Heart left ventricle (tissue), 16 donors: ENCODE results near the gene CREG2. TPM values are rescaled to one million over a fixed set of nuclear protein-coding genes. Genes with fewer than 3 reads are reported as not detected.

Experiments
- ATAC-seq, 4 donors: fragments of 200-7000 bp; cut with Tn5 transposase; one replicate each; pipeline ENCODE4 v1.9.1; 2020 to 2022; ENCODE audit warnings: moderate library complexity in 4 of 4, mild to moderate bottlenecking in 3 of 4, moderate number of reproducible peaks in 1 of 4
- DNase-seq, 5 donors: peaks; one replicate each; pipeline ENCODE4 v3.0.0-alpha.2; 2020
- H3K27ac ChIP-seq, 12 donors: fragments of 200-600 bp; sonication (generic) in 4 of 12; one replicate each; pipeline versions ENCODE4 v1.5.0 to v1.8.0; 2016 to 2022; ENCODE audit warnings: mild to moderate bottlenecking in 2 of 12
- H3K27me3 ChIP-seq, 9 donors: fragments of 200-600 bp; sonication (generic) in 2 of 9; one replicate each; pipeline versions ENCODE4 v1.5.1 to v1.8.0; 2016 to 2022; ENCODE audit warnings: mild to moderate bottlenecking in 3 of 9
- H3K36me3 ChIP-seq, 9 donors: fragments of 200-600 bp; sonication (generic) in 2 of 9; one replicate each; pipeline versions ENCODE4 v1.5.0 to v1.8.0; 2018 to 2022; ENCODE audit warnings: mild to moderate bottlenecking in 2 of 9
- H3K4me1 ChIP-seq, 12 donors: fragments of 200-600 bp; sonication (generic) in 4 of 12; one replicate each; pipeline versions ENCODE4 v1.5.0 to v1.8.0; 2016 to 2022; ENCODE audit warnings: mild to moderate bottlenecking in 3 of 12
- H3K4me3 ChIP-seq, 12 donors: fragments of 200-600 bp; sonication (generic) in 4 of 12; one replicate each; pipeline versions ENCODE4 v1.5.0 to v1.8.0; 2017 to 2022; ENCODE audit warnings: mild to moderate bottlenecking in 9 of 12, moderate library complexity in 4 of 12
- H3K9me3 ChIP-seq, 12 donors: fragments of 200-600 bp; sonication (generic) in 4 of 12; one replicate each; pipeline versions ENCODE4 v1.5.0 to v1.8.0; 2016 to 2022; ENCODE audit warnings: mild to moderate bottlenecking in 1 of 12
- POLR2A ChIP-seq, 2 donors: fragments of 450-650 bp; IDR thresholded peaks; one replicate each; pipeline ENCODE4 v1.6.1; 2017; ENCODE audit warnings: antibody characterized with exemption in 2 of 2, mild to moderate bottlenecking in 2 of 2, moderate library complexity in 2 of 2
- WGBS, 4 donors: extraction: QIAGEN DNeasy Blood & Tissue Kit in 2 of 4; methylation state at CpG; one replicate each; pipeline versions ENCODE4 v1.1.5 to v1.1.7; 2013 to 2018; 5-methylcytosine and 5-hydroxymethylcytosine counted together
- intact Hi-C, 10 donors: fragments of 100-400 bp; cut with DNase I; formaldehyde crosslinking; loops; one replicate each; pipeline versions ENCODE4 v1.11.1 to v1.14.2; 2022
- polyA plus RNA-seq, 2 donors: library from polyadenylated mRNA; stranded (reverse); fragments of 200-250 nt; gene quantifications; one replicate each; pipeline ENCODE4 v1.2.3, GENCODE V29; 2013
- total RNA-seq, 9 donors: library from RNA; depleted of rRNA in 2 of 9; stranded (reverse); fragments of >200 nt in 2 of 9; fragmentation: NEBNext Ultra II Directional in 3 of 9; extraction: Animal tissue kit (Norgen Biotek cat#: 25700) in 3 of 9; gene quantifications; one replicate each; pipeline versions ENCODE4 v1.1.0 to v1.2.4, GENCODE V29; 2016 to 2023
- TF ChIP-seq, protein P1 (sequence below), 12 donors: fragments of 200-600 bp; sonication (generic) in 4 of 12; IDR thresholded peaks; one replicate each; pipeline versions ENCODE4 v1.5.0 to v1.8.0; 2018 to 2022; ENCODE audit warnings: antibody characterized with exemption in 12 of 12, mild to moderate bottlenecking in 5 of 12
- donor health status: ischemic (EF 13 %, LVEDD 7.1; RV severe dilation, severe dysfunction).
- donor health status: healthy with polysubstance abuse.
- donor health status: DM: no; HTN: yes; CAD: no.
- donor health status: DM: no; HTN: no; CAD: no.
- donor health status: ischemic (EF 25% LVEDD 6.9; RV normal size, moderate dysfunction).
- donor health status: ischemic (EF 25% LVEDD 5.7; RV mildly dilated, moderate dysfunction).
- donor health status: healthy.
- donor health status: DM: yes; HTN: yes; CAD: no.
- donor health status: ischemic (EF 35%, LVEDD 5.7; RV mildly dilated, moderate dysfunction).
- donor health status: nonischemic (EF 11% LVEDD 7.7; RV severe dilation, severe dysfunction).
- donor health status: DM: yes; HTN: yes; CAD: no.
- donor health status: PGD.
- donor health status: ischemic (EF 29% LVEDD 5.4; RV normal size, mild dysfunction).
- donor health status: nonischemic (EF 23%, LVEDD 6.1; RV moderate dilation, normal function).

Gene CREG2
- total and polyA plus RNA-seq, 11 donors, result 0.18 to 1.1 (median 0.46) TPM; not detected in 7

DNA sequence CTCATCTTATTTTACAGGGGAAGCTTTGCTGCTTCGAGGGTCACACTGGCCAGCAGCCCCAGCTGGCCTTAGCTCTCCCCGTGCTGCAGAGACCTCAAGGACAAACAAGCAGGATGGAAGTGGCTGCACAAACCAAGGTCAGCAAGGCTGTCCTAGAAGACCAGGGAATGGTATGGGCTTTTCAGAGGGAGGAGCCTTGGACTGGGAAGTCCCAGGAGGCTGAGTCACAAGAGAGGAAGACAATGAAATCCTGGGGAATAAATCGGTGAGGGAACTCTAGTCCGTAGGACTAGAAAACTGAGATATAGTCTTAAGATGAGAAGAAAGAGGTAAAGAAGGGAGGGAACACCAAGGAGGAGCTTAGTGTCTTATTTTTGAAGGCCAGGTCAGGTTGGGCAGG, 15.7 kb downstream of the CREG2 start:
- intact Hi-C loops, result no loop called here
- no peak overlapping the region for H3K4me3 ChIP-seq
- no peaks in the 10 kb centered on the region for H3K27me3 ChIP-seq
- 44 to 56% (median 47%) methylated on average over 4 of the region's 4 CpGs for WGBS, 4 donors
- peaks cover 0 to 8% (median 0%) of the 10 kb centered on the region in 12 donors for H3K9me3 ChIP-seq
- H3K27ac ChIP-seq, result no peak overlapping the region
- ATAC-seq, result no peak
- no peak for DNase-seq
- TF ChIP-seq, protein P1, sequence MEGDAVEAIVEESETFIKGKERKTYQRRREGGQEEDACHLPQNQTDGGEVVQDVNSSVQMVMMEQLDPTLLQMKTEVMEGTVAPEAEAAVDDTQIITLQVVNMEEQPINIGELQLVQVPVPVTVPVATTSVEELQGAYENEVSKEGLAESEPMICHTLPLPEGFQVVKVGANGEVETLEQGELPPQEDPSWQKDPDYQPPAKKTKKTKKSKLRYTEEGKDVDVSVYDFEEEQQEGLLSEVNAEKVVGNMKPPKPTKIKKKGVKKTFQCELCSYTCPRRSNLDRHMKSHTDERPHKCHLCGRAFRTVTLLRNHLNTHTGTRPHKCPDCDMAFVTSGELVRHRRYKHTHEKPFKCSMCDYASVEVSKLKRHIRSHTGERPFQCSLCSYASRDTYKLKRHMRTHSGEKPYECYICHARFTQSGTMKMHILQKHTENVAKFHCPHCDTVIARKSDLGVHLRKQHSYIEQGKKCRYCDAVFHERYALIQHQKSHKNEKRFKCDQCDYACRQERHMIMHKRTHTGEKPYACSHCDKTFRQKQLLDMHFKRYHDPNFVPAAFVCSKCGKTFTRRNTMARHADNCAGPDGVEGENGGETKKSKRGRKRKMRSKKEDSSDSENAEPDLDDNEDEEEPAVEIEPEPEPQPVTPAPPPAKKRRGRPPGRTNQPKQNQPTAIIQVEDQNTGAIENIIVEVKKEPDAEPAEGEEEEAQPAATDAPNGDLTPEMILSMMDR (IDR thresholded peaks at IDR 0.05), result no peak
- TF ChIP-seq POLR2A (IDR thresholded peaks at IDR 0.05), result no peak
- H3K4me1 ChIP-seq, result peaks cover 0 to 16% (median 0%) of the 10 kb centered on the region in 12 donors
- no peaks in the 10 kb centered on the region for H3K36me3 ChIP-seq

DNA sequence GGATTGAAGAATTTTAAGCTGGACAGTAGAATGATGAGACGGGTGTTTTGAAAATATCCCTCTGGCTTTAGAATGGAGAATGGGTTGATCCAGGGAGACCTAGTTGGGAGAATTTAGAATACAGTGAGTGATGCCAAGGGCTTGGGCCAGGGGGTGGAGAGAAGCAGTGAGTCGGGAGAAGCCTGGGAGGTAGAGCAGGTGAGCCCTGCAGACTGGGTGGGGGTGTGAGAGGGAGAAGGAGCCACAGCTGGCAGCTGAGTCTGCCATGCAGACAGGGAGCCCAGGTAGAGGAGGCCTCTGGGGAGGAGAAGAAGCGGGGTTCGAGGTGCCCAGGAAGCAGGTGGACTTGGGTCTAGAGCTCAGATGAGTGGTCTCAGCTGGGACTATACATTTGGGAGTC, 18.2 kb downstream of the CREG2 start:
- DNase-seq, result no peak
- Histone ChIP-seq H3K4me1 (peaks cover 0 to 11% (median 0%) of the 10 kb centered on the region in 12 donors), H3K4me3 (no peak overlapping the region), H3K9me3 (peaks cover 0 to 8% (median 0%) of the 10 kb centered on the region in 12 donors), H3K27ac (no peak overlapping the region), H3K36me3 (no peaks in the 10 kb centered on the region), H3K27me3 (no peaks in the 10 kb centered on the region)
- 93 to 97% (median 96%) methylated on average over 4 of the region's 4 CpGs for WGBS, 4 donors
- no peak for ATAC-seq
- intact Hi-C loops, result no loop called here
- TF ChIP-seq POLR2A (IDR thresholded peaks at IDR 0.05), result no peak
- TF ChIP-seq, protein P1 (IDR thresholded peaks at IDR 0.05), result no peak

DNA sequence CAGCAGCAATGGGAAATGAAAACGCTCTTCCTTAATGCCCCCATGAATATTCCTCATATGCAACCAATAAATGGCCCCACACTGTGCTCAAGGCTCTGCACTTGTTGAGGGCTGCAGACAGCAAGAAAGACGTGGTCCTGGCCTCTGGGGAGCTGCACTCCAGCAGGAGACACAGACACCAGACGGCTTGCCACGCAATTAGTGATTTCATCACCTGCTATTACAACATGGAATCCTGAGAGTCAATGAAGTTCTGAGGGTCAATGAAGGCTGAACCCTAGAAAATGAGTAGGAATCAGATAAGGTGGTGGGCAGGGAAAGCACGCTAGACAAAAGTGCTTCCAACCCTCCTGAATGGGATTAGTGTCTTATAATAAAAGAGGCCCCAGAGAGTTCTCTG, 18.9 kb downstream of the CREG2 start:
- H3K4me1 ChIP-seq, result peaks cover 0 to 11% (median 0%) of the 10 kb centered on the region in 12 donors
- no peak overlapping the region for H3K27ac ChIP-seq
- intact Hi-C loops, result no loop called here
- no peaks in the 10 kb centered on the region for H3K36me3 ChIP-seq
- ATAC-seq (no peak), DNase-seq (no peak)
- H3K4me3 ChIP-seq, result no peak overlapping the region
- TF ChIP-seq POLR2A (IDR thresholded peaks at IDR 0.05), result no peak
- TF ChIP-seq, protein P1 (IDR thresholded peaks at IDR 0.05), result no peak
- H3K27me3 ChIP-seq, result no peaks in the 10 kb centered on the region
- H3K9me3 ChIP-seq, result peaks cover 0 to 8% (median 0%) of the 10 kb centered on the region in 12 donors
- 81 to 85% (median 83%) methylated on average over 5 of the region's 5 CpGs for WGBS, 4 donors

DNA sequence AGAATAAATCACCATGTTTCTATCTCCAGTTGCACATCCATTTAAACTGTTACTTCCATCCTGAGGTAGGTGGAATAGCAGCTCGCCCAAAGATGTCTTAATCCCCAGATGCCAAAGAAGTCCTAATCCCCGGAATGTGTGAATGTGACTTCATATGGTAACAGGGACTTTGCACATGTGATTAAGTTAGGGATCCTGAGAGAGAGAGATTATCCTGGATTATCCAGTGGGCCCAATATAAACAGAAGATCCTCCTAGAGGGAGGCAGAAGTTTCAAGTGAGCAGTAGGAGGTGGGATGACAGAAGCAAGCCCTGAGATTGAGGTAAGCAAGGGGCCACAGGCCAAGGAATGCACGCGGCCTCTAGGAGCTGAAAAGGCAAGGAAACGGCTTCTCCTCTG, 19.8 kb downstream of the CREG2 start:
- Histone ChIP-seq H3K27me3 (no peaks in the 10 kb centered on the region), H3K36me3 (no peaks in the 10 kb centered on the region), H3K4me1 (peaks cover 0 to 11% (median 0%) of the 10 kb centered on the region in 12 donors), H3K27ac (no peak overlapping the region), H3K9me3 (peaks cover 0 to under 1% (median 0%) of the 10 kb centered on the region in 12 donors), H3K4me3 (no peak overlapping the region)
- intact Hi-C loops, result no loop called here
- no peak for DNase-seq
- no peak for ATAC-seq
- TF ChIP-seq, protein P1 (IDR thresholded peaks at IDR 0.05), result no peak
- no peak for TF ChIP-seq POLR2A (IDR thresholded peaks at IDR 0.05)
- WGBS, 4 donors, result 86 to 92% (median 90%) methylated on average over 5 of the region's 5 CpGs
